ENCODE measurements around the gene HEMGN. TPM values are rescaled to one million over a fixed set of nuclear protein-coding genes. Genes with fewer than 3 reads are reported as not detected.

Gene HEMGN
- total RNA-seq, 1 donor from 2014 or later = not detected

GRCh38 chr9:97895211-97895610 lies 42.8 kb downstream of the HEMGN start:
- H3K27ac Mint-ChIP-seq (ENCODE audit: unreplicated experiment) = no peak overlapping the region
- no peak overlapping the region for H3K4me3 Mint-ChIP-seq (ENCODE audit: unreplicated experiment)
- no peak for DNase-seq (ENCODE audit: low spot score)
- H3K27me3 Mint-ChIP-seq (ENCODE audit: low read depth) = no peaks in the 10 kb centered on the region
- no peaks in the 10 kb centered on the region for H3K4me1 Mint-ChIP-seq (ENCODE audit: low read depth)
- no peak for TF ChIP-seq CTCF (IDR thresholded peaks at IDR 0.05)
- H3K9me3 Mint-ChIP-seq (ENCODE audit: low read depth) = peaks cover 22% of the 10 kb centered on the region
- peaks cover 20% of the 10 kb centered on the region for H3K36me3 Mint-ChIP-seq (ENCODE audit: low read depth)

GRCh38 chr9:97892421-97892820 lies 45.6 kb downstream of the HEMGN start:
- Mint-ChIP-seq H3K36me3 (ENCODE audit: low read depth) (peaks cover 20% of the 10 kb centered on the region), H3K4me3 (ENCODE audit: unreplicated experiment) (no peak overlapping the region), H3K27me3 (ENCODE audit: low read depth) (peaks cover 13% of the 10 kb centered on the region), H3K27ac (ENCODE audit: unreplicated experiment) (no peak overlapping the region), H3K9me3 (ENCODE audit: low read depth) (peaks cover 22% of the 10 kb centered on the region), H3K4me1 (ENCODE audit: low read depth) (no peaks in the 10 kb centered on the region)
- TF ChIP-seq CTCF (IDR thresholded peaks at IDR 0.05) = no peak
- no peak for DNase-seq (ENCODE audit: low spot score)

- Mint-ChIP-seq H3K4me1 (ENCODE audit: low read depth) (no peaks in the 10 kb centered on the region), H3K27ac (ENCODE audit: unreplicated experiment) (no peak overlapping the region), H3K36me3 (ENCODE audit: low read depth) (peaks cover 20% of the 10 kb centered on the region), H3K9me3 (ENCODE audit: low read depth) (peaks cover 22% of the 10 kb centered on the region), H3K27me3 (ENCODE audit: low read depth) (peaks cover 13% of the 10 kb centered on the region), H3K4me3 (ENCODE audit: unreplicated experiment) (no peak overlapping the region)
- no peak for DNase-seq (ENCODE audit: low spot score)
- no peak for TF ChIP-seq CTCF (IDR thresholded peaks at IDR 0.05)
These were observed 46.2 kb downstream of the HEMGN start for GRCh38 chr9:97891736-97892135.

- DNase-seq (ENCODE audit: low spot score) = no peak
- Mint-ChIP-seq H3K27me3 (ENCODE audit: low read depth) (peaks cover 13% of the 10 kb centered on the region), H3K27ac (ENCODE audit: unreplicated experiment) (no peak overlapping the region), H3K4me3 (ENCODE audit: unreplicated experiment) (no peak overlapping the region), H3K9me3 (ENCODE audit: low read depth) (peaks cover 22% of the 10 kb centered on the region), H3K36me3 (ENCODE audit: low read depth) (peaks cover 11% of the 10 kb centered on the region), H3K4me1 (ENCODE audit: low read depth) (no peaks in the 10 kb centered on the region)
- TF ChIP-seq CTCF (IDR thresholded peaks at IDR 0.05) = peak; percentile 67
These were observed 47.8 kb downstream of the HEMGN start for GRCh38 chr9:97889941-97890887.

GRCh38 chr9:97880336-97880735 lies 57.6 kb downstream of the HEMGN start:
- no peak for TF ChIP-seq CTCF (IDR thresholded peaks at IDR 0.05)
- H3K9me3 Mint-ChIP-seq (ENCODE audit: low read depth) = peaks cover 7% of the 10 kb centered on the region
- no peak overlapping the region for H3K27ac Mint-ChIP-seq (ENCODE audit: unreplicated experiment)
- no peak overlapping the region for H3K4me3 Mint-ChIP-seq (ENCODE audit: unreplicated experiment)
- no peaks in the 10 kb centered on the region for H3K36me3 Mint-ChIP-seq (ENCODE audit: low read depth)
- DNase-seq (ENCODE audit: low spot score) = no peak
- H3K27me3 Mint-ChIP-seq (ENCODE audit: low read depth) = peaks cover 16% of the 10 kb centered on the region
- H3K4me1 Mint-ChIP-seq (ENCODE audit: low read depth) = peaks cover 15% of the 10 kb centered on the region

Other genes starting within 250 kb of the HEMGN start
- gene XPA, start 240.8 kb downstream of the HEMGN start, total RNA-seq = 9.1 to 11.6 TPM (median 10.2 TPM) in 3 replicates
- gene FOXE1, start 84.9 kb downstream of the HEMGN start, total RNA-seq = not detected in 3 replicates
- gene TRMO, start 15.7 kb downstream of the HEMGN start, total RNA-seq = 9.3 to 9.9 TPM (median 9.5 TPM) in 3 replicates
- 77.6 to 86.1 TPM (median 86.0 TPM) in 3 replicates for gene ANP32B, start 45.2 kb upstream of the HEMGN start, total RNA-seq
- gene NANS, start 118.6 kb upstream of the HEMGN start, total RNA-seq = 52.0 to 54.8 TPM (median 53.2 TPM) in 3 replicates
- 0.58 to 1.1 TPM (median 1.1 TPM) in 3 replicates for gene TRIM14, start 181.1 kb upstream of the HEMGN start, total RNA-seq